Activated CD8-positive, alpha-beta memory T cell treated with anti-CD3 and anti-CD28 coated beads, Interleukin-2, amount 50 U/mL, for 1 hour (primary cell): ENCODE data around the gene TNFSF13.

Experiments
- DNase-seq: peaks from one replicate; pipeline ENCODE4 v3.0.0-alpha.2; 2020; ENCODE audit errors: extremely low read depth

The TNFSF13 gene

GRCh38 chr17:7551396-7551795 is 7.2 kb upstream of the TNFSF13 start:
- DNase-seq = no peak

GRCh38 chr17:7552621-7553051 is 5.9 kb upstream of the TNFSF13 start:
- no peak for DNase-seq

GRCh38 chr17:7553356-7553755 is 5.2 kb upstream of the TNFSF13 start:
- DNase-seq = no peak

- DNase-seq = no peak
Observed at GRCh38 chr17:7555320-7555948, 3.1 kb upstream of the TNFSF13 start.

- no peak for DNase-seq
Observed at GRCh38 chr17:7556627-7557026, 1.9 kb upstream of the TNFSF13 start.

- DNase-seq = no peak
Observed at GRCh38 chr17:7557147-7557764, 1.3 kb upstream of the TNFSF13 start.

GRCh38 chr17:7557775-7558543 is 591 bp upstream of the TNFSF13 start:
- DNase-seq = no peak

- DNase-seq = no peak
Observed at GRCh38 chr17:7559320-7560171, 996 bp downstream of the TNFSF13 start.

GRCh38 chr17:7560172-7561027 is 1.9 kb downstream of the TNFSF13 start:
- no peak for DNase-seq

- DNase-seq = peak; percentile 34
Observed at GRCh38 chr17:7561028-7561575, 2.6 kb downstream of the TNFSF13 start.

GRCh38 chr17:7561589-7562207 is 3.1 kb downstream of the TNFSF13 start, which contains the start of gene SENP3:
Gene SENP3 (plus strand): TSS chr17:7561919. CDS start chr17:7563077, 1,158 bp downstream.
- DNase-seq = peak; percentile 58

- no peak for DNase-seq
Observed at GRCh38 chr17:7562208-7562605, 3.7 kb downstream of the TNFSF13 start.

GRCh38 chr17:7563115-7563869 is 4.7 kb downstream of the TNFSF13 start:
- no peak for DNase-seq

- no peak for DNase-seq
Observed at GRCh38 chr17:7569571-7569970, 11.0 kb downstream of the TNFSF13 start.

- DNase-seq = no peak
Observed at GRCh38 chr17:7570351-7570750, 11.8 kb downstream of the TNFSF13 start.

- DNase-seq = no peak
Observed at GRCh38 chr17:7572338-7572587, 13.7 kb downstream of the TNFSF13 start.

- DNase-seq = peak; percentile 99
Observed at GRCh38 chr17:7572588-7573323, 14.2 kb downstream of the TNFSF13 start.

- DNase-seq = peak; percentile 77
Observed at GRCh38 chr17:7573324-7574080, 15.0 kb downstream of the TNFSF13 start.
